Endodermal cell (in vitro differentiated cells): ENCODE results near the gene SPATA31C1. TPM values are rescaled to one million over a fixed set of nuclear protein-coding genes. Genes with fewer than 3 reads are reported as not detected.

ENCODE experiments used
- DNase-seq: peaks from one replicate; pipeline ENCODE4 v3.0.0-alpha.2; 2017
- H3K27ac ChIP-seq: 2 replicates; pipeline ENCODE4 v1.5.1; 2013; ENCODE audit warnings: mild to moderate bottlenecking, low read depth, low read length, moderate library complexity
- H3K27me3 ChIP-seq: 2 replicates; pipeline ENCODE4 v1.6.1; 2013; ENCODE audit warnings: mild to moderate bottlenecking, low read length, moderate library complexity; ENCODE audit not compliant: insufficient read depth, control insufficient read depth, poor library complexity, severe bottlenecking
- H3K36me3 ChIP-seq: 2 replicates; pipeline ENCODE4 v1.7.0; 2013; ENCODE audit warnings: mild to moderate bottlenecking, low read length, moderate library complexity; ENCODE audit not compliant: control insufficient read depth, insufficient read depth
- H3K4me1 ChIP-seq: one replicate; pipeline ENCODE4 v1.7.0; 2013; ENCODE audit warnings: low read length; ENCODE audit not compliant: control insufficient read depth, insufficient read depth
- H3K4me3 ChIP-seq: 2 replicates; pipeline ENCODE4 v1.5.1; 2013; ENCODE audit warnings: mild to moderate bottlenecking, low read length, moderate library complexity
- H3K9ac ChIP-seq: 2 replicates; pipeline ENCODE4 v1.6.1; 2013; ENCODE audit warnings: mild to moderate bottlenecking, low read length, moderate library complexity; ENCODE audit not compliant: poor library complexity, severe bottlenecking; ENCODE audit errors: extremely low read depth
- H3K9me3 ChIP-seq: 2 replicates; pipeline ENCODE4 v1.6.1; 2013; ENCODE audit warnings: mild to moderate bottlenecking, low read length, moderate library complexity; ENCODE audit not compliant: control insufficient read depth
- H3K27ac Mint-ChIP-seq: 2 replicates; pipeline ENCODE4 v1.8.0; 2020; ENCODE audit warnings: mixed read lengths
- H3K27me3 Mint-ChIP-seq: 2 replicates; pipeline ENCODE4 v1.8.0; 2021; ENCODE audit warnings: mild to moderate bottlenecking, mixed read lengths; ENCODE audit not compliant: insufficient read depth
- H3K36me3 Mint-ChIP-seq: 2 replicates; pipeline ENCODE4 v1.8.0; 2020; ENCODE audit warnings: low read depth, mixed read lengths
- H3K4me1 Mint-ChIP-seq: 2 replicates; pipeline ENCODE4 v1.8.0; 2020; ENCODE audit warnings: mixed read lengths
- H3K4me3 Mint-ChIP-seq: 2 replicates; pipeline ENCODE4 v1.8.0; 2020; ENCODE audit warnings: mild to moderate bottlenecking, moderate library complexity, mixed read lengths
- H3K9me3 Mint-ChIP-seq: 2 replicates; pipeline ENCODE4 v1.8.0; 2020; ENCODE audit warnings: mild to moderate bottlenecking, mixed read lengths
- WGBS, 2 experiments: methylation state at CpG; one replicate each; pipeline versions ENCODE4 v1.1.5 to v1.1.7; 2013; ENCODE audit warnings: missing lambda C conversion rate in 2 of 2, mixed read lengths in 1 of 2; ENCODE audit not compliant: insufficient coverage in 1 of 2, insufficient read length in 1 of 2; 5-methylcytosine and 5-hydroxymethylcytosine counted together
- total RNA-seq, 2 donors: library from RNA; stranded (reverse); fragmentation: NEBNext Ultra II Directional in 1 of 2; extraction: Animal tissue kit (Norgen Biotek cat#: 25700) in 1 of 2; gene quantifications; 2 replicates in 1 of 2; 3 replicates in 1 of 2; pipeline ENCODE4 v1.2.1, GENCODE V29; 2021
- TF ChIP-seq, protein P1 (sequence below): fragments of 200-600 bp; sonication (generic); conservative IDR thresholded peaks from 2 replicates; pipeline ENCODE4 v1.5.0; 2021; ENCODE audit warnings: antibody characterized with exemption, mild to moderate bottlenecking

Gene SPATA31C1
- total RNA-seq, 2 donors from 2014 or later = 0.09 TPM; not detected in 1

GRCh38 chr9:87886210-87886932, 31.4 kb upstream of the SPATA31C1 start:
- H3K9me3 Mint-ChIP-seq = no peaks in the 10 kb centered on the region
- peaks cover 4% of the 10 kb centered on the region for H3K27me3 Mint-ChIP-seq
- Histone ChIP-seq H3K27me3 (no peaks in the 10 kb centered on the region), H3K9me3 (no peaks in the 10 kb centered on the region), H3K4me1 (no peaks in the 10 kb centered on the region), H3K27ac (no peak overlapping the region), H3K36me3 (no peaks in the 10 kb centered on the region), H3K4me3 (no peak overlapping the region), H3K9ac (no peak overlapping the region)
- H3K4me1 Mint-ChIP-seq = peaks cover 2% of the 10 kb centered on the region
- H3K27ac Mint-ChIP-seq = no peak overlapping the region
- 89 to 97% methylated on average over 8 to 11 of the region's 11 CpGs for WGBS, 2 experiments
- no peaks in the 10 kb centered on the region for H3K36me3 Mint-ChIP-seq
- TF ChIP-seq, protein P1, sequence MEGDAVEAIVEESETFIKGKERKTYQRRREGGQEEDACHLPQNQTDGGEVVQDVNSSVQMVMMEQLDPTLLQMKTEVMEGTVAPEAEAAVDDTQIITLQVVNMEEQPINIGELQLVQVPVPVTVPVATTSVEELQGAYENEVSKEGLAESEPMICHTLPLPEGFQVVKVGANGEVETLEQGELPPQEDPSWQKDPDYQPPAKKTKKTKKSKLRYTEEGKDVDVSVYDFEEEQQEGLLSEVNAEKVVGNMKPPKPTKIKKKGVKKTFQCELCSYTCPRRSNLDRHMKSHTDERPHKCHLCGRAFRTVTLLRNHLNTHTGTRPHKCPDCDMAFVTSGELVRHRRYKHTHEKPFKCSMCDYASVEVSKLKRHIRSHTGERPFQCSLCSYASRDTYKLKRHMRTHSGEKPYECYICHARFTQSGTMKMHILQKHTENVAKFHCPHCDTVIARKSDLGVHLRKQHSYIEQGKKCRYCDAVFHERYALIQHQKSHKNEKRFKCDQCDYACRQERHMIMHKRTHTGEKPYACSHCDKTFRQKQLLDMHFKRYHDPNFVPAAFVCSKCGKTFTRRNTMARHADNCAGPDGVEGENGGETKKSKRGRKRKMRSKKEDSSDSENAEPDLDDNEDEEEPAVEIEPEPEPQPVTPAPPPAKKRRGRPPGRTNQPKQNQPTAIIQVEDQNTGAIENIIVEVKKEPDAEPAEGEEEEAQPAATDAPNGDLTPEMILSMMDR = no peak
- no peak for DNase-seq
- H3K4me3 Mint-ChIP-seq = no peak overlapping the region

DNA sequence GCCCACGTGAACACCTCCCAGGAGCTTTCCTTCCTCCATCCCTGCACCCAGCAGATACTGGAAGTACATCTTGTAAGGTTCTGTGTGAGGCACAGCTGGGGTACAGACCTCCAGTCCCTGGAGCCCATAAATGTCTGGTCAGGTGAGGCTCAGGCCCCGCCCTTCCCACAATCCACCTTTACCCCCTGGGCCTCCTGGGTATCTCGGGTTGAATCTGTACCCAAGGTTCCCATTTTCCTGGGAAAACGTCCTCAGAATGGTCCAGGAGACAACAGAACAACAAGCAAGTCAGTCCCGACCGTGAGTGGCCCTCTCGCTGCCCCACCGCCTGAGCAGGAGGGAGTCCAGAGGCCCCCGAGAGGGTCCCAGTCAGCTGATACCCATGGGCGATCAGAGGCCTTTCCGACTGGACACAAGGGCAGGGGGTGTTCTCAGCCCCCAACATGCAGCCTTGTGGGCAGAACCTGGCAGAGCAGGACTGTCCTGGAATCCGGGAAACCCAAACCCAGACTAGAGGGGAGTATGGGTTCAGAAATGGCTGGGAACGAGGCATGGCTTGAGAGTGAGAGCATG, 30.7 kb upstream of the SPATA31C1 start:
- no peaks in the 10 kb centered on the region for H3K36me3 Mint-ChIP-seq
- Histone ChIP-seq H3K36me3 (no peaks in the 10 kb centered on the region), H3K9ac (no peak overlapping the region), H3K4me3 (no peak overlapping the region), H3K27ac (no peak overlapping the region), H3K27me3 (no peaks in the 10 kb centered on the region), H3K4me1 (no peaks in the 10 kb centered on the region), H3K9me3 (no peaks in the 10 kb centered on the region)
- peaks cover 2% of the 10 kb centered on the region for H3K4me1 Mint-ChIP-seq
- no peak overlapping the region for H3K4me3 Mint-ChIP-seq
- 86 to 94% methylated on average over 10 to 13 of the region's 13 CpGs for WGBS, 2 experiments
- TF ChIP-seq, protein P1 = no peak
- DNase-seq = no peak
- H3K27me3 Mint-ChIP-seq = peaks cover 4% of the 10 kb centered on the region
- no peaks in the 10 kb centered on the region for H3K9me3 Mint-ChIP-seq
- no peak overlapping the region for H3K27ac Mint-ChIP-seq

DNA sequence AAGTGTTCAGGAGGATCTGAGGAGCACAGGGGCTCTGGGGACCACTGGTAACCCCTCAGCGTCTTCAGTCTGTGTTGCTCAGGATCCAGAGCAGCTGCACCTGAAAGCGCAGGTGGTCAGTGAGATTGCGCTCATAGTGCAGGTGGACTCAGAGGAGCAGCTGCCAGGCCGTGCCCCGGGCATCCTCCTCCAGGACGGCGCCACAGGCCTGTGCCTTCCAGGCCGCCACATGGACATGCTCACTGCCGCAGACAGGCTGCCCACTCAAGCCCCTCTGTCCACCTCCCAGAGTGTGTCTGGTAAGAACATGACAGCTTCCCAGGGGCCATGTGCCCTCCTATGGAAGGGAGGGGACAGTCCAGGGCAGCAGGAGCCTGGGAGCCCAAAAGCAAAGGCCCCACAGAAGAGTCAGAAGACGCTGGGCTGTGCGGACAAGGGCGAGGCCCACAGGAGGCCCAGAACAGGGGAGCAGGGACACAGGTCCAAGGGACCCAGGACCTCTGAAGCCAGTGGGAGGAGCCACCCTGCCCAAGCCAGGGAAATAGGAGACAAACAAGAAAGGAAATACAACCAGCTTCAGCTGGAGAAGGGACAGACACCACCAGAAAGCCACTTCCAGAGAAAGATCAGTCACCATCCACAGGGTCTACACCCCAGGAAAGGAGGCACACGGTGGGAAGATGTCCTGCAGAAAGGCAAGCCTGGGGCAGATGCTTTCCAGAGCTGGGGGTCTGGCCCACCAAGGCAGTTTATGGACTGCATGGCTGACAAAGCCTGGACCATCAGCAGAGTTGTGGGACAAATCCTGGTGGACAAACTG, 29.9 kb upstream of the SPATA31C1 start:
- WGBS, 2 experiments = 88 to 93% methylated on average over 4 to 13 of the region's 13 CpGs
- H3K9me3 Mint-ChIP-seq = no peaks in the 10 kb centered on the region

More for the DNA sequence above, 29.9 kb upstream of the SPATA31C1 start:
- H3K36me3 Mint-ChIP-seq = no peaks in the 10 kb centered on the region
- Histone ChIP-seq H3K4me1 (no peaks in the 10 kb centered on the region), H3K27ac (no peak overlapping the region), H3K9me3 (no peaks in the 10 kb centered on the region), H3K27me3 (no peaks in the 10 kb centered on the region), H3K9ac (no peak overlapping the region), H3K36me3 (no peaks in the 10 kb centered on the region), H3K4me3 (no peak overlapping the region)
- H3K4me1 Mint-ChIP-seq = no peaks in the 10 kb centered on the region
- no peak for DNase-seq
- TF ChIP-seq, protein P1 = no peak
- no peak overlapping the region for H3K27ac Mint-ChIP-seq
- H3K4me3 Mint-ChIP-seq = no peak overlapping the region
- H3K27me3 Mint-ChIP-seq = peaks cover 4% of the 10 kb centered on the region
